Kidney glomerular epithelial cell (primary cell): Measurements from ENCODE around the gene ITPR1.

Source experiments
- DNase-seq: peaks from one replicate; lab custom pipeline; 2025; lab: John Stamatoyannopoulos, UW

The ITPR1 gene

GRCh38 chr3:4533489-4534443 lies 40.6 kb downstream of the ITPR1 start:
- no peak for DNase-seq

GRCh38 chr3:4534906-4535305 lies 41.8 kb downstream of the ITPR1 start:
- no peak for DNase-seq

- no peak for DNase-seq
Measured at GRCh38 chr3:4536260-4536659, 43.1 kb downstream of the ITPR1 start.

GRCh38 chr3:4540267-4540666 lies 47.1 kb downstream of the ITPR1 start:
- no peak for DNase-seq

GRCh38 chr3:4543110-4543509 lies 50.0 kb downstream of the ITPR1 start:
- no peak for DNase-seq

GRCh38 chr3:4546346-4547178 lies 53.4 kb downstream of the ITPR1 start:
- DNase-seq: no peak

- DNase-seq: no peak
Measured at GRCh38 chr3:4547799-4548198, 54.7 kb downstream of the ITPR1 start.

GRCh38 chr3:4548356-4548755 lies 55.2 kb downstream of the ITPR1 start:
- DNase-seq: no peak

- DNase-seq: no peak
Measured at GRCh38 chr3:4548780-4549179, 55.6 kb downstream of the ITPR1 start.

GRCh38 chr3:4549896-4550295 lies 56.7 kb downstream of the ITPR1 start:
- DNase-seq: no peak

- no peak for DNase-seq
Measured at GRCh38 chr3:4551051-4551711, 58.0 kb downstream of the ITPR1 start.

GRCh38 chr3:4551794-4552442 lies 58.8 kb downstream of the ITPR1 start:
- no peak for DNase-seq

- no peak for DNase-seq
Measured at GRCh38 chr3:4552811-4553210, 59.7 kb downstream of the ITPR1 start.

- DNase-seq: no peak
Measured at GRCh38 chr3:4561661-4562060, 68.5 kb downstream of the ITPR1 start.

GRCh38 chr3:4562595-4562994 lies 69.4 kb downstream of the ITPR1 start:
- DNase-seq: no peak

GRCh38 chr3:4564270-4564669 lies 71.1 kb downstream of the ITPR1 start:
- DNase-seq: no peak

GRCh38 chr3:4564928-4565586 lies 71.9 kb downstream of the ITPR1 start:
- DNase-seq: no peak

- DNase-seq: no peak
Measured at GRCh38 chr3:4565809-4566501, 72.8 kb downstream of the ITPR1 start.

- DNase-seq: no peak
Measured at GRCh38 chr3:4568841-4569240, 75.7 kb downstream of the ITPR1 start.

- no peak for DNase-seq
Measured at GRCh38 chr3:4570840-4571621, 77.9 kb downstream of the ITPR1 start.
